CD4-positive, alpha-beta memory T cell (primary cell): ENCODE data around the gene PIMREG. TPM values are rescaled to one million over a fixed set of nuclear protein-coding genes. Genes with fewer than 3 reads are reported as not detected.

Experiments used
- CTCF ChIA-PET: fragments of 350-600 bp; sonication (Branson Sonifier 250); formaldehyde crosslinking; loops from one replicate; lab custom pipeline; 2021; ENCODE audit warnings: inconsistent platforms; ENCODE audit not compliant: partially characterized antibody; lab: Charles Lee
- POLR2A ChIA-PET: fragments of 350-600 bp; sonication (Branson Sonifier 250); formaldehyde crosslinking; loops from one replicate; lab custom pipeline; 2021; ENCODE audit not compliant: partially characterized antibody; lab: Charles Lee
- DNase-seq, 5 donors: peaks; one replicate each; pipeline versions ENCODE4 v3.0.0 to v3.0.0-alpha.2; 2020 to 2022; ENCODE audit warnings: mixed read lengths in 1 of 5
- H3K27ac ChIP-seq: one replicate; pipeline ENCODE4 v1.7.0; 2013; ENCODE audit warnings: low read depth, low read length
- H3K27me3 ChIP-seq: 2 replicates; pipeline ENCODE4 v1.7.0; 2013; ENCODE audit warnings: mild to moderate bottlenecking, low read length, moderate library complexity; ENCODE audit not compliant: insufficient read depth
- H3K36me3 ChIP-seq: 2 replicates; pipeline ENCODE4 v1.7.0; 2013; ENCODE audit warnings: mild to moderate bottlenecking, low read length, moderate library complexity; ENCODE audit not compliant: insufficient read depth
- H3K4me1 ChIP-seq: 2 replicates; pipeline ENCODE4 v1.7.0; 2013; ENCODE audit warnings: mild to moderate bottlenecking, low read length, moderate library complexity; ENCODE audit not compliant: insufficient read depth
- H3K4me3 ChIP-seq, 2 donors: one replicate each; pipeline ENCODE4 v1.7.0; 2013; ENCODE audit warnings: low read length in 2 of 2, mild to moderate bottlenecking in 1 of 2
- H3K9me3 ChIP-seq, 2 donors: one replicate each; pipeline ENCODE4 v1.7.0; 2013; ENCODE audit warnings: low read length in 2 of 2, control low read depth in 1 of 2; ENCODE audit not compliant: control insufficient read depth in 1 of 2
- H3K27ac Mint-ChIP-seq, 7 donors: one replicate each; pipeline ENCODE4 v1.8.0; 2020 to 2021; ENCODE audit warnings: mixed read lengths in 7 of 7, mild to moderate bottlenecking in 6 of 7, inconsistent platforms in 3 of 7, moderate library complexity in 3 of 7
- H3K27me3 Mint-ChIP-seq, 2 donors: one replicate each; pipeline ENCODE4 v1.8.0; 2020 to 2021; ENCODE audit warnings: mixed read lengths in 2 of 2
- H3K36me3 Mint-ChIP-seq, 2 donors: one replicate each; pipeline ENCODE4 v1.8.0; 2020 to 2021; ENCODE audit warnings: mixed read lengths in 2 of 2, inconsistent platforms in 1 of 2, mild to moderate bottlenecking in 1 of 2
- H3K4me1 Mint-ChIP-seq, 4 donors: one replicate each; pipeline ENCODE4 v1.8.0; 2020 to 2021; ENCODE audit warnings: mixed read lengths in 4 of 4, mild to moderate bottlenecking in 1 of 4
- H3K4me3 Mint-ChIP-seq, 8 donors: one replicate each; pipeline ENCODE4 v1.8.0; 2020 to 2021; ENCODE audit warnings: mixed read lengths in 8 of 8, mild to moderate bottlenecking in 7 of 8, moderate library complexity in 6 of 8, inconsistent platforms in 3 of 8
- H3K9me3 Mint-ChIP-seq, 8 donors: one replicate each; pipeline ENCODE4 v1.8.0; 2020 to 2021; ENCODE audit warnings: mixed read lengths in 8 of 8, mild to moderate bottlenecking in 5 of 8, inconsistent platforms in 3 of 8, moderate library complexity in 1 of 8
- intact Hi-C: fragments of 100-400 bp; cut with micrococcal nuclease; formaldehyde crosslinking; loops from one replicate; pipeline ENCODE4 v1.15.1; 2023
- polyA plus RNA-seq, 2 donors: library from polyadenylated mRNA; unstranded; fragments of 300-500 nt; fragmentation: Illumina TruSeq; gene quantifications; one replicate each; pipeline ENCODE4 v1.2.3, GENCODE V29; 2021
- total RNA-seq, 2 experiments: library from RNA; stranded (reverse); gene quantifications; one replicate each; pipeline ENCODE4 v1.2.3, GENCODE V29; 2021

The PIMREG gene
- total and polyA plus RNA-seq, 4 experiments from 2014 or later = not detected

- Mint-ChIP-seq H3K4me3 (no peak overlapping the region), H3K27me3 (no peaks in the 10 kb centered on the region), H3K9me3 (no peaks in the 10 kb centered on the region), H3K4me1 (peaks cover 8 to 18% (median 11%) of the 10 kb centered on the region in 4 donors), H3K27ac (peak overlapping the region in 1 of 7 donors; percentile 42), H3K36me3 (no peaks in the 10 kb centered on the region)
- intact Hi-C loops = loop anchor here (10.0 kb wide), 1 partner anchor 206 kb away; the partner anchor contains the start of genes C17orf100 and MED31
- no peak overlapping the region for H3K4me3 ChIP-seq
- peaks cover under 1% of the 10 kb centered on the region for H3K4me1 ChIP-seq
- H3K27me3 ChIP-seq = no peaks in the 10 kb centered on the region
- ChIA-PET POLR2A (no interaction called here), CTCF (interaction anchor here (1.1 to 1.3 kb wide), 2 partner anchors 12 to 24 kb away, joined by 3 to 4 read pairs; no protein-coding TSS in a partner anchor)
- no peak overlapping the region for H3K27ac ChIP-seq
- DNase-seq = no peak
- H3K9me3 ChIP-seq = no peaks in the 10 kb centered on the region
- H3K36me3 ChIP-seq = no peaks in the 10 kb centered on the region
Measured at GRCh38 chr17:6448473-6448872, 4.2 kb downstream of the PIMREG start.

GRCh38 chr17:6449307-6449706 lies 5.1 kb downstream of the PIMREG start:
- no peak overlapping the region for H3K4me3 ChIP-seq
- no peaks in the 10 kb centered on the region for H3K9me3 ChIP-seq
- no peak for DNase-seq
- no peak overlapping the region for H3K27ac Mint-ChIP-seq
- H3K27ac ChIP-seq = no peak overlapping the region
- intact Hi-C loops = loop anchor here (10.0 kb wide), 1 partner anchor 205 kb away; the partner anchor contains the start of genes C17orf100 and MED31
- H3K27me3 Mint-ChIP-seq = no peaks in the 10 kb centered on the region
- H3K4me1 Mint-ChIP-seq = peaks cover 5 to 15% (median 10%) of the 10 kb centered on the region in 4 donors
- H3K27me3 ChIP-seq = no peaks in the 10 kb centered on the region
- no peaks in the 10 kb centered on the region for H3K9me3 Mint-ChIP-seq
- H3K36me3 ChIP-seq = no peaks in the 10 kb centered on the region
- H3K4me1 ChIP-seq = no peaks in the 10 kb centered on the region
- ChIA-PET POLR2A (no interaction called here), CTCF (no interaction called here)
- H3K36me3 Mint-ChIP-seq = no peaks in the 10 kb centered on the region
- no peak overlapping the region for H3K4me3 Mint-ChIP-seq

GRCh38 chr17:6450926-6451832 lies 6.9 kb downstream of the PIMREG start:
- Histone ChIP-seq H3K9me3 (no peaks in the 10 kb centered on the region), H3K36me3 (no peaks in the 10 kb centered on the region), H3K4me1 (peaks cover 6% of the 10 kb centered on the region), H3K27me3 (no peaks in the 10 kb centered on the region), H3K27ac (no peak overlapping the region), H3K4me3 (no peak overlapping the region)
- Mint-ChIP-seq H3K4me1 (peaks cover 3 to 22% (median 8%) of the 10 kb centered on the region in 4 donors), H3K9me3 (no peaks in the 10 kb centered on the region), H3K27ac (peak overlapping the region in 4 of 7 donors; percentile 1 to 54 (median 48)), H3K4me3 (no peak overlapping the region), H3K27me3 (no peaks in the 10 kb centered on the region), H3K36me3 (no peaks in the 10 kb centered on the region)
- ChIA-PET POLR2A (no interaction called here), CTCF (interaction anchor here (1.0 kb wide), 1 partner anchor 553 kb away, joined by 3 read pairs; no protein-coding TSS in a partner anchor)
- intact Hi-C loops = no loop called here
- DNase-seq = no peak

- Mint-ChIP-seq H3K4me1 (peaks cover 5 to 32% (median 14%) of the 10 kb centered on the region in 4 donors), H3K27me3 (no peaks in the 10 kb centered on the region), H3K36me3 (no peaks in the 10 kb centered on the region), H3K27ac (peak overlapping the region in 5 of 7 donors; percentile 25 to 62 (median 44)), H3K9me3 (no peaks in the 10 kb centered on the region), H3K4me3 (no peak overlapping the region)
- CTCF ChIA-PET = interaction anchor here (2.3 to 3.0 kb wide), 2 partner anchors 16 to 20 kb away, joined by 6 to 9 read pairs; no protein-coding TSS in a partner anchor
- POLR2A ChIA-PET = no interaction called here
- no peak overlapping the region for H3K27ac ChIP-seq
- intact Hi-C loops = no loop called here
- H3K4me1 ChIP-seq = peaks cover 6% of the 10 kb centered on the region
- H3K9me3 ChIP-seq = no peaks in the 10 kb centered on the region
- no peak for DNase-seq
- no peaks in the 10 kb centered on the region for H3K36me3 ChIP-seq
- no peak overlapping the region for H3K4me3 ChIP-seq
- no peaks in the 10 kb centered on the region for H3K27me3 ChIP-seq
Measured at GRCh38 chr17:6452471-6453266, 8.4 kb downstream of the PIMREG start.

GRCh38 chr17:6453279-6454024 lies 9.2 kb downstream of the PIMREG start:
- Histone ChIP-seq H3K36me3 (no peaks in the 10 kb centered on the region), H3K27me3 (no peaks in the 10 kb centered on the region), H3K27ac (no peak overlapping the region), H3K9me3 (no peaks in the 10 kb centered on the region), H3K4me3 (no peak overlapping the region), H3K4me1 (peaks cover 6% of the 10 kb centered on the region)
- intact Hi-C loops = no loop called here
- ChIA-PET CTCF (interaction anchor here (2.3 to 3.0 kb wide), 2 partner anchors 17 to 19 kb away, joined by 6 to 9 read pairs; no protein-coding TSS in a partner anchor), POLR2A (interaction anchor here (2.7 kb wide), 1 partner anchor 9 kb away, joined by 12 read pairs; the partner anchor contains the start of gene PIMREG)
- H3K4me1 Mint-ChIP-seq = peaks cover 5 to 32% (median 14%) of the 10 kb centered on the region in 4 donors
- peak overlapping the region in 2 of 8 donors; percentile 17 to 69 for H3K4me3 Mint-ChIP-seq
- H3K36me3 Mint-ChIP-seq = no peaks in the 10 kb centered on the region
- no peaks in the 10 kb centered on the region for H3K9me3 Mint-ChIP-seq
- DNase-seq = no peak
- H3K27ac Mint-ChIP-seq = peak overlapping the region; percentile 31 to 90 (median 52)
- H3K27me3 Mint-ChIP-seq = no peaks in the 10 kb centered on the region

GRCh38 chr17:6454495-6455320 lies 10.5 kb downstream of the PIMREG start:
- Mint-ChIP-seq H3K4me3 (peak overlapping the region in 5 of 8 donors; percentile 15 to 69 (median 52)), H3K4me1 (peaks cover 5 to 32% (median 14%) of the 10 kb centered on the region in 4 donors), H3K27ac (peak overlapping the region in 4 of 7 donors; percentile 37 to 70 (median 52)), H3K27me3 (no peaks in the 10 kb centered on the region), H3K36me3 (no peaks in the 10 kb centered on the region), H3K9me3 (no peaks in the 10 kb centered on the region)
- H3K4me1 ChIP-seq = peaks cover 6% of the 10 kb centered on the region
- no peaks in the 10 kb centered on the region for H3K9me3 ChIP-seq
- no peak overlapping the region for H3K27ac ChIP-seq
- POLR2A ChIA-PET = interaction anchor here (1.0 to 2.7 kb wide), 4 partner anchors 10 to 871 kb away, joined by 3 to 12 read pairs (median 5); partner anchors contain the start of genes NLRP1 and PIMREG
- H3K27me3 ChIP-seq = no peaks in the 10 kb centered on the region
- DNase-seq = no peak
- H3K36me3 ChIP-seq = no peaks in the 10 kb centered on the region
- no peak overlapping the region for H3K4me3 ChIP-seq
- intact Hi-C loops = no loop called here
- CTCF ChIA-PET = interaction anchor here (1.5 to 3.0 kb wide), 3 partner anchors 16 to 18 kb away, joined by 3 to 9 read pairs (median 6); no protein-coding TSS in a partner anchor
